NCI-H1105 treated with DMSO at 0.1 percent for 48 hours (cell line): ENCODE measurements around the gene RAPGEF4.

Experiments used
- DNase-seq: peaks from one replicate; lab custom pipeline; 2025; lab: John Stamatoyannopoulos, UW

RAPGEF4 gene

DNA sequence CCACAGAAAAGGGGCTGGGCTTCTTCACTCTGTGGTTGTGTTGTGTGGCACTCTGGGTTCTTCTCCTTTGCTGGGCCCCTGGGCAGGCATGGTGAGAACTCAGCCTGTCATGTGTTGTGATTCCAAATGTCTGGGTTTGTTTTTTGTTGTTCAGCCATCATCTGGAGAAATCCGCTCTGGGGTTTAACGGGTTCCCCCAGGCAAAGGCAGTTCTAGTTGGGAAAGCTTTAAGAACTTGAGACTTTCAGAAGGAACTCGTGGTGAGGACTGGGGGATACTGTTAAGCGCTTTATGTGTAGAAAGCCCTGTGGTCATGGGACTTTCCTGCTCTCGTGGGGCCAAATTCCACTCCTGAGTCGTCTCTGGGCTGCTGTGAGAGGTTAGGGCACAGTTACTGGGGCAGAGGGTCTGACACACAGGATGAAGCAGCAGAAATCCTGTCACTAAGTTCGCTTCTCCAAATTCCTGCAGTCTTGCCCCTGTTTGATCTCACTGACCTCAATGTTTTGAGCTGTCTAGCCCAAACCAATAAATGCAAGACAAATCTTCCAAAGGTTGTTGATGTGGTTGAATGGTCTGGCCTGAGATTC, 87.7 kb downstream of the RAPGEF4 start:
- no peak for DNase-seq

DNA sequence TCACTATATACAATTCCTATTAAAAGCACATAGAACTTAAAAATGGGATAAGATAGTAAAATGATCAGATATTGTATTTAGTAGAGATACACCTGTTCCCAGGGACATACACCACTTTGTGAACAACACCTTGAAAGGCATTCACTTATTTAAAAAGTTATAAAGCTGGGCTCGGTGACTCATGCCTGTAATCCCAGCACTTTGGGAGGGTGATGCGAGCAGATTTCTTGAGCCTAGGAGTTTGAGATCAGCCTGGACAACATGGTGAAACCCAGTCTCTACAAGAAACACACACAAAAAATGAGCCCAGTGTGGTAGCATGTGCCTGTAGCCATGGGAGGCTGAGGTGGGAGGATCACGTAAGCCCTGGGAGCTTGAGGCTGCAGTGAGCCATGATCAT, 90.9 kb downstream of the RAPGEF4 start:
- DNase-seq: no peak

DNA sequence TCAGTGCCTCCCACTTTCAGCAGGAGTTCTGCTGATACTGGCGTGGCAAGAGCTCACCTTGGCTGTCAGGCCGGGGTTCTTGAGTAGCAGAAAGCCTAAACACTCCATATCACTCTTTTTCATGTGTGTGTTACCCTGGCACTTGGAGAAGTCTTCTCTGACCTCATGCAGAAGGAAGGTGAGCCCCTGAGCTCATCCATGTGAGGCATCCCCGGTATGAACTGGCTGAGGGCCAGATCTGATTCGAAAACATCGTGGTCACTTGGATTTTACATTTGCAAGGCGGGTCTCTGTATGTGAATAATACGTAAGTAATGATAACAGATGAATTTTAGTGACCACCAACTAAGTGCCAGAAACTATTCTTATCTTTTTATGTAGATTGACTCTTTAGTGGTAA, 93.6 kb downstream of the RAPGEF4 start:
- no peak for DNase-seq

DNA sequence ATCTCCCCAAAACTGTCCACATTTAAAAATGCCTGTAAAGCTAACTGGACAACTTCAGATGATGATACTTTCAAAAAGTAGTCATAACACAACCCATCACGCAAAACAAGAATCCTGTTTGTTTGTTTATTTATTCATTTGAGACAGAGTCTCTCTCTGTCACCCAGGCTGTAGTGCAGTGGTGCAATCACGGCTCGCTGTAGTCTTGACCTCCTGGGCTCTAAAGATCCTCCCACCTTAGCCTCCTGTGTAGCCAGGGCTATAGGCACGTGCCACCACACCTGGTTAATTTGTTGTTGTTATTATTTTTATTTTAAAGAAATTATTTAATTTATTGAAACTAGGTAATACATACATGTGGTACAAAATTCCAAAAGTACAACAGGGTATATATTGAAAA, 94.8 kb downstream of the RAPGEF4 start:
- DNase-seq: no peak

DNA sequence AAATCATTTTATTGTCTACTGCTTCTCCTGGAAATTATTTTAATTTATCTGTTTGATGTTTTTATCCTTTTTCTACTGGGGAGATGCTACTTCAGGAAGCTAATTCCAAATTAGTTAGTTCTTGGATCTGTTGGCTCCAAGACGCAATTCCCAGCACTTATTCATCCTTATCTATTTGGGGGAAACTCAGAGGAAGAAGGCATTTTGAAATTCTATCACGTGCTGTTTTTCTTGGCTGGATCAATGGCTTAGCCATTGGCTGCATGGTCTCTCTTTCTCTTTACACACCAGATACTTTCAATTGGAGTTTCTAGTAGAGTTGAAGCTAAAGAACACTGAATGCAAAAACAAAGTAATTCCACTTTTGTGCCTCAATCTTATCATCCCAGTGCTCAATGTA, 98.3 kb downstream of the RAPGEF4 start:
- no peak for DNase-seq

DNA sequence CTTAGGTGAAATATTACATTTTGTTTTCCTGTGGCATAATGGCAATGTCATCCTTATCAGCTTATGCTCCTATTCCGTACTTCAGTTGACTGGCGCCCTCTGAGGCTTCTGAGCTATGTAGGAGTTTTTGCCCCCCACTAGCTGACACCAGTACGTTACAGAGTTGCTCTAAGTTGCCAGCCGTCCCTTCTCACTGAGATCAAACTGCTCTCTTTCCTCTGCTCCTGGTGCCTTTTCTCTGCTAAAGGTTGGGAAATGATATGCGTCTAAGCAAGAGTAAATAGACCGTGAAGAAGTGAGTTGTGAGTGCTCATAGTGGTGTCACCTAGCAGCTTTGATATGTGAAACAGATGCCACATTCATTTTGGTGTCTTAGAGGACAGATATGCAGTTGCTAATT, 99.2 kb downstream of the RAPGEF4 start:
- peak; percentile 33 for DNase-seq

DNA sequence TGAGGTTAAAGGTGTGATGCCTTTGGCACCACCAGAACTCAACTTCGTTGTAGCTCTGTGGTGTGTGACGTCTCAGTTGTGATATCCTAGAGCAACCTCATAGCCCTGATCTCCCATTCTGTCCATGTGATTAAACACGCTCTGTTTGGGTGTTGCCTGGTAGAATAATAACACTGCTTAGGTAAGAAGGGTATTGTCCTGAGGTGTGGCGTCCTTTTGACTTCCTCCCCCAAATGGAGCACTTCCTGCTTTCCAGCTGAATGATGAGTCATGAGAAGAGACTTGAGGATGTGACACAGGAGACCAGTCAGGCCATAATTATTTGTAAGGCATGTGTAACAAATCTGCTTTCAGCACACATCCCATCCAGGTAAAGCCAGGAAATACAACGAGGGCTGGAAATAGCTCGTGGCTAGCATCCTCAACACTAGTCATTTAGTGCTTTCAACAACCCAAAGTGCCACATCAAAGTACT, 100.7 kb downstream of the RAPGEF4 start:
- no peak for DNase-seq

DNA sequence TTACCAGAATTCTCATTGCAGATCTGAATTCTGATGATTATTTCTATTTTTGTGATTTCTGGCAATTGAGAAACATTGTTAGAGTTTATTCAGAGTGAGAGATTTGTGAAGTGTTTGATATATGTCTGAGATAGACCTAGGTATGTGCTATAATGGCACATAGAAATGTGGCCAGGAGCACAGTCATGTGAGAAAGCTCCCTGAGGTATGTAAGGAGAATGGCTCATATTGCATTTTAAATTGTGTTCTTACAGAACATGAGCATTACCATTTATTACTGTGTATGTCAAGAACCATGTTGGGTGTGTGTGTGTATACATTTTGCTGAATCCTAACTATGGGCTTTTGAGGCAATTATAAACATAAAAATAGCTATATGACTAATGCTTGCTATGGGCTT, 101.2 kb downstream of the RAPGEF4 start:
- no peak for DNase-seq

DNA sequence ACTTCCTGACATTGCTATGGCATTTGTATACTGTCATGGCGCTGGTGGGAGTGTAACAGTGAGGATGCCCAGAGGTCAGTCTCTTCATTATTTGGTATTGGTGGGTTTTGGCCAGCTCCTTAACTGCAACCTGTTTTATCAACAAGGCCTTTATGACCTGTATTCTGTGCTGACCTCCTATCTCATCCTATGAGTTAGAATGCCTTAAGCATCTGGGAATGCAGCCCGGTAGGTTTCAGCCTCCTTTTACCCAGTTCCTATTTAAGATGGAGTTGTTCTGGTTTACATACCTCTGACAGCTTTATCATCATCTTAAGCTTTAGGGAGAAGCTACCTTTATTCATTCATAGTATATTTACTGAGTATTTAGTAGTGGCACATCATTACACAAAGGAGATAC, 103.8 kb downstream of the RAPGEF4 start:
- no peak for DNase-seq

DNA sequence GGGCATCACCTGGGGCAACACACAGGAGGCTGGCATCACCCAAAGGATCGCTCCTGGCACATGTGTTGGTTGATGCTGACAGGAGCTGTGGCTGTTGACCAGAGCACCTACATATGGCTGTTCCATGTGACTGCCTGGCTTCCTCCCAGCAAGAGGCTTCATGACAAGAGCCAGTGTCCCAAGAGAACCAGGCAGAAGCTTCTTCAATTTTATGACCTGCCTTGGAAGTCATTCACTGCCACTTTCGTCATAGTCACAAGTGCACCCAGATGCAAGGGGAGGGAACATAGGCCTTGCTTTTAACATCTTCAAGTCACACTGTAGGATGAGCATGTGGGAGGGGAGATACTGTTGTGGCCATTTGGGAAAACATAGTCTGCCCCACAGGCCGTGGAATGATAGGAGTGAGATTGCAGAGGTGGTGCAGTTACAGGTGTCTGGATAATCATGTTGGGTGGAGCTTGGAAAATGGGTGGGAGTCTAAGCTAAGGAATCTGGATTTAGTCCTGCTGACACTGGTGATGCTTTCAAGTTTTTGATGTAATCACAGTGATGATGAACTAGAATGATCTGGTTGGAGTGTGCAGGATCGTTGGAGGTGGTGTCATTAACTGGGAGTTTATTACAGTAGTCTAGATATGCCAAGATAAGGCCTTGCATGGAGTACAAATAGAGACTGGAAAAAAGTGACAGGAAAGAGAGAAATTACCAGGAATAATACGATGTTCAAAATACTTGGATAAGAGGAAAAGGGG, 107.0 kb downstream of the RAPGEF4 start:
- DNase-seq: peak; percentile 37

DNA sequence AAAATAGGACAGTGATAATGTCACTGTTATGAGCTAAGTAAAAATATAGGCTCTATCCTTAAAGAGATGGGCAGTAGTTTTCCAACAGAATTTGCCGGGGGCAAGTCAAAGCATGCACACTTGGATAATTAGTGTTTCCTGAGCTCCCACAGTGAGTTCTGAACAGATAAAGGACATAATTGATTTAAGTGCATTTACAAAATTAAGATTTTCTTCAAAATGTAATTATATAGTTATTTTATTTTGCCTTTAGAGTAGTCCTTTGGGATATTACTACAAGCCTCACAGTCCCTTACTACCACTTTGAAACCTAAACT, 107.6 kb downstream of the RAPGEF4 start:
- DNase-seq: no peak

DNA sequence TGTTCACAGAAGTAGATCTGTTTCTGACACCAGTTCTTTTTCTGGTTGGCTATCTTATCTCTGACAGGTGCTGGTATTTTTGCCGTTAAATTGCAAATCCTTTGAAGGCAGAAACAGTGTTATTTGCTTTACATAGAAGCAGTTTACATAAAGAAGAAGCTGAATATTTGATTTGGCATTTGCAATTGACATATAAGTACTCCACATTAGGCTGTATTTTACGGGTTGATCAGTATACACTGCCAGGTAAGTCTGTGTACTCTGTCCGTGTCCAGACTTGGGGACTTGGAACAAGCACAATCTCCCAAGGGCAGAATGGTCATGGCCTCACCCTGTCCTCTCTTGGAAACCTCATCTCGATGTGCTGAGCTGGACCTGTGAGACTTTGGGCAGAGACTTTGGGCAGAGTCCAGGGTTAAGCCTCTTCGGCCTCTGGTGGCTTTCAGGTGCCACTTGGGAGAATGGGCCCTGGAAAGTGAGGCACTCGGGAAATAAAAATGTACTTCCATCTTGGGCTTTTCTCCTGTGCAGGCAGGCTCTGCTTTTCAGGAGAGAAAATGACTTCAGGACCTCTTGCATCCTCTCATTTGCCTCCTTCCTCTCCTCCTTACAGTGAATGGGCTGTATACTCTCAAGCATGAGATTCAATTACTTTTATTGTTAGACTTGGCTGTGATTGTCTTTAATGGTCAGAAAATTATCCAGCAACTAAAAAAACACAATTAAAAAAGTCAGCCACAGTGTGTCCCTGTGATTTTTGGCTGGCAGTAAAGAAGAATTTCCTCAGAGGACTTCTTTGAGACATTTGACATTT, 108.5 kb downstream of the RAPGEF4 start:
- no peak for DNase-seq

DNA sequence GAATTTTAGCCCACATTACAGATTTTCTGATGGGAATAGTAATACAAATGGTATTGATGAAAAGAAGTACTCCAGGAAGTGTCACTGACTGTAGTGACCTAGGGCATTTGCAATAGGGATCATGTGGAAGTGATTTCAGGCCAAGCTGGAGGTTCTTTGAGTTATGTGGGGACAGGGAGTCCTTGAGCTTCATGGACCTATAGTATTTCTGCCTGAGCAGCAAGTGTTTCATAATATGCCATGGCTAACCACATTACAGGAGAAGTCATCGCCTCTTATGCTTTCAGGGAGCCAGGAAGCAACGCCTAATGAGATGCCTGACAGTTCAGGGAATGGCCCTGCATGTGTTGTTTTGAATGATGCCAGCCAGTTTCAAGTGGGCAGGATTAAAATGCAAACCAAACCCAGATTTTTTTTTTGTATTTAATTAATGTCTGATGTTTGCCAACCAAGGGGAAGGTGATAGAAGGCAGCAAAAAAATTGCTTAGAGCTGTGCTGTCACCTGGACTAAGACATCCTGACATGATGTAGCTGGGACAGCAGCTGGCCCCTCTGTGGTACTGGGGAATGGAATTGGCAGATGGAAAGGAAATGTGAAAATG, 109.5 kb downstream of the RAPGEF4 start:
- peak; percentile 34 for DNase-seq

DNA sequence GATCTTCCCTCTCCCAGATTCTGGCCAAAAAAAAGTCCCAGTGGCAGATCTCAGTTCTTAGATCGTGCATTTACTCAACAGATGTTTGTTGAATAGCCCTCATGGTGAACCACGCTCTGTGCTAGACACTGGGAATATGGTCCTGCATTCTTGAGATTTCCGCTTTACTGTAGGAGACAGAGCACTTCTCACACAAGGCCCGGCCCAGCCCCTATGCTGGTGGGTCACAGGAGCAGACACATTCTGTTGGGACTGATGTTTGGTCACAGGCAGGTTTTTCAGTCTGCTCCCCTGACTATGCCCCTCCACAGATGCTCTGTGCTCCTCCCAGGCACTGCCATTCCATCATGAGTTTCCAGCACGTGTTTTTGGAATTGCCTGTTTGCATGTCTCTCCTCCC, 110.9 kb downstream of the RAPGEF4 start:
- no peak for DNase-seq

DNA sequence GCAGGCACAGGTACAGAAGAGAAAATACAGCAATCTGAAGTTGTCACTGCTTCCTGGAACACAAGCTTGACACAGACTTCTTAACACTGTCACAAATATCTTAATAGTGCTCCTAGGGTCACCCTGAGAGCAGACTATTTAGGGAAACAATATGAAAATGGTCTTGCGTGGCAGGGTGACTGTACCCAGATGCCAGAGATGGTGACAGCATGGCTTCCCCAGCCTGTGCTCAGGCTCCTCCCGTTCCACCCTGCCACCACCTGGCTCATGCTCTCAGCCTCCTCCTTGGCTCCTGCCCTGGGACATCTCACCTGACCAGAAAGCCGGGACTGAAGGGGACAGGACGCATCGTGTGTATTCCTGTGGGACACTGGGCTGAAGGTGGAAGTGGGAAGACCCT, 111.5 kb downstream of the RAPGEF4 start:
- DNase-seq: no peak

DNA sequence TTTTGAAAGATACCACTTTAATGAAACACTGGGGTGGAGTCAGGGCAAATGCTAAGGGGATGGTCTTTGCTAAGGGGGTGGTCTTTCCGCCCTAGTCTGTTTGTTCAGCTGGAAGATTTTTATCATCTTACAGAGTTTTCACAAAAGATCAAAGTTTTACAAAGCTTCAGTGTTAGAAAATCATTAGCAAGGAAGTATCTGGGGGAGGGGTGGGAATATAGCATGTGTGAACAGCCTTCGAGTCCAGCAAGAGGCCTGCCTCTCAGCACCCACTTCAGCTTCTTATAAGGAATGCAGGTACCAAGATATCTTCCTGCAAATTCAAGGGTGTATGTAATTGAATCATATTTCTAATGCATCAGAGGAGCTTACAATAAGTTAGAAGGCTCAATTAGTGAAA, 112.9 kb downstream of the RAPGEF4 start:
- DNase-seq: no peak

DNA sequence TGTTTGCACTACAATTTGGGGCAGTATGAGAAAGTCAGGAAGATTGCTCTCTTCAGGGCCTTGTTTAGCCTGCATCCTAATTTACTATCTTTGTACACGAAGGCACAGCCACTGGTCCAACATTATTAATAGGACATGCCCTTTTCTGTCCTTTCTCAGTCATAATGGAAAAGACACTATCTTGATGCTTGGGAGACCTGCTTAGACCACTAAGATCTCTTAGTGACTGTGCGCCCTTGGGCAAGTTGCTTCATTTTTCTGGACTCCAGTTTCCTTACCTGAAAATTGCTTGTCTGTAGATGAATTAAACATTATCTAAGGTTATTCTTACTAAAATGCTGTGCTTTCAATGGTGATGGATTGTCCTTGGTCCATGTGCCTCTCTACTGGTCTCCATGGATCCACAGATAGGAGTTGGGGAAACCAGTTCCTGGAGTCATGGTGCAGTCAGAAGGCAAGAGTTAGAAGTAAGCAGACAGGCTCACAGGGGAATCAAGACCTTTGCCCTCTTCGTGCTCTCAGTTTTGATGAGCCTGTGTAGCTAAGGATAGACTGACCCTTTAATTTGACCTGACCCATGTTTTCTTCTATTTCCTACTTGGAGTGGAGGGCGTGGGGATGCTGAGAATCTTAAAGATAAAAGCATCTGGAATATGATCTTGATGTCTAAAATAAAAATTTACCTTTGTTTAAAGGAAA, 114.0 kb downstream of the RAPGEF4 start:
- DNase-seq: no peak

DNA sequence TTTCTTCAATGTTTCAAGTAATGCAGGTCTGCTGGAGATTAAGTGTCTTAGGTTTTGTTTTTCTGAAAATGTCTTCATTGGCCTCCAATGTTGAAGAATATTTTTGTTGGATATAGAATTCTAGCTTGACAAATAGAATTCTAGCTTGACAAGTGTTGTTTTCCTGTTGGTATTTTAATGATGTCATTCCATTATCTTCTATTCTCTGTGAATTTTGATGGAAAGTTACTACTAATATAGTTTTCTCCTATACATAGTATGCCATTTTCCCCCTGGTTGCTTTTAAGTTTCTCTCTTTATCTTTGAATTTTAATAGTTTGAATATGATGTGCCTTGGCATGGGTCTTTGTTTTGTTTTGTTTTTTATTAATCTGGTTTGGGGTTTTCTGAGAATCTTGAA, 119.9 kb downstream of the RAPGEF4 start:
- no peak for DNase-seq

DNA sequence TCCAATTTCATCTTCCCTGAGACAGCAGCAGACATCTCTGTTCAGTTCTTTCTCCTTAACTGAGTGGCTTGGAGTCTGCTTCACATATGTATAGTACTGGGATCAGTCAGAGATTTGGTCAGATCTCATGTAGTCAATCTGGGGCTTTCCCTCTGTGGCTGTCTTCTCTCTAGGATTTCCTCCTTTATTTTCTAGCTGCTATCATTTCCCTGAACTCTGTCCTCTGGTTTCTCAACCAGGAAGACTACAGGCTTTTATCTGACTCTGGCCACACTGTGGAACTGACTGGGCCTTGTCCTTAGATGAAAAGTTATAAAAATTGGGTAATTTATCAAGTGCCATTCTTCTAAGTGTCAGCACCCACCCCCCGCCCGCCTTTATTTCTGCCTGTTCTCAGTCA, 121.0 kb downstream of the RAPGEF4 start:
- DNase-seq: no peak

DNA sequence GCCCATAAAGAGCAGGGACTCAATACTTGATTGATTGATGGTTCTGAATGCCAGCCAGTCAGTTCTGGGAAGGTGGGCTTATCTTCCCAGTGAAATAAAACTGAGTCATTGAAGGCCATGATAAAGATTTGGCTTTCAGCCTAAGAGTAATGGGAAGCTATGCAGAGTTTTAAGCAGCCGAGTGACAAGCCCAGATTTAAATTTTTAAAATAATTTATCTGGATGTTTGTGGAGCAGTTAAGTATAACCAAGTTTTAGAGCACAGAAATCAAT, 122.8 kb downstream of the RAPGEF4 start:
- no peak for DNase-seq

DNA sequence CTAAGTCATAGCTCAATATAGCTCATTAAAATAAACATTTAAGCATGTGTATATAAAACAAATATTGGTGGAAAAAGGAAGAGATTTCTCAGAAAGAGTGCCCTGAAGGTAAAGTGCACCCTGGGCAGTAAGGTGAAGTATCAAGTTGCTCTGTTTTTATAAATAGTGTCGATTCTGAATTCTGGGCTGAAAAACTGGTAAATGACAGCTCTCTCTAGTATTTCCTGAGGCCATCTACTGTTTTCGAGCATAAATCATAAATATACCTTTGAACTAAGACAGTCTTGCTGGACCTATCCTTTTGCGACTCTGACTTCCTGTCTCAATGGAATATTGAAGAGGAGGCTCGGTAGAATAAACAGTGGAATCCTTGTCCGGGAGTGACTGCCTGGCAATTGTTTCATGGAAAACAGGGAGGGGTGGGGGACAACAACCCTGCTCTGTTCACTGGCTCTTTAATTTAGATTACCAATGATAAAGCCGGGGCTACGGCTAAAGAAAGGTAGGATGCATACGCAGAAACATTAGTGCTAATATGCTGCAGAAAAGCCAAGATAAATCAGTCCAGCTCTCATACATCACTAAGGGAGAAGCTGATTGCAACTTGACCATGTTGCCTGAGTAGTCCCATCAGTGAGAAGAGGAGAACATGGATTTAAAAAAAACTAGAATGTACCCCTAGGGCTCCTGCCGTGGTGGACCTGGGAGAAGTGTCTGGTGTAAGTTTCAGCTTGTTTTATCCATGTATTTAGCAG, 124.1 kb downstream of the RAPGEF4 start:
- no peak for DNase-seq

DNA sequence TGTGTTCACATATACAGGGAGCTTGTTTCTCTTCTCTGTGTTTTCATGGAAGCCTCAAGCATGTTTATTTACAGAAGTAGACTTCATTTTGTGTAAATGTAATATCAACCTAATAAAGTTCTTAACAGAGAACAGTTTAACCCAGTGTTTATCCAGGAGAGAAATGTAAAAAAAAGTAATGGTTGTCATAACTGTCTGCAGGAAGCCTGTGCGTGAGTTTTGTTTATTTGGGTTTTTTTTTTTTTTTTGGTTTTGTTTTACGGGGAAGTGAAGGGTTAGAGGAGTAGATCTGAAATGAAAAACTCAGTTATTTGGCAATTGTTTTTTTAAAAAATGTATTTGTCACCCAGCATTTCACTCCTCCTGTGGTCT, 124.7 kb downstream of the RAPGEF4 start:
- DNase-seq: no peak
